OCI-LY1 (cell line): Measurements from ENCODE around the gene LAMA5.

Experiments
- CTCF ChIP-seq: fragments of 200-600 bp; sonication (generic), shearing (Covaris generic); IDR thresholded peaks from 2 replicates; pipeline ENCODE4 v1.5.1; 2017; ENCODE audit warnings: mild to moderate bottlenecking, antibody characterized with exemption, low read length, moderate library complexity, mixed read lengths
- EZH2 ChIP-seq: fragments of 200-600 bp; sonication (generic), shearing (Covaris generic); IDR thresholded peaks from 2 replicates; pipeline ENCODE4 v1.8.0; 2017; ENCODE audit warnings: borderline replicate concordance, mixed run types, mild to moderate bottlenecking, antibody characterized with exemption, low read length, moderate library complexity, mixed read lengths

DNA sequence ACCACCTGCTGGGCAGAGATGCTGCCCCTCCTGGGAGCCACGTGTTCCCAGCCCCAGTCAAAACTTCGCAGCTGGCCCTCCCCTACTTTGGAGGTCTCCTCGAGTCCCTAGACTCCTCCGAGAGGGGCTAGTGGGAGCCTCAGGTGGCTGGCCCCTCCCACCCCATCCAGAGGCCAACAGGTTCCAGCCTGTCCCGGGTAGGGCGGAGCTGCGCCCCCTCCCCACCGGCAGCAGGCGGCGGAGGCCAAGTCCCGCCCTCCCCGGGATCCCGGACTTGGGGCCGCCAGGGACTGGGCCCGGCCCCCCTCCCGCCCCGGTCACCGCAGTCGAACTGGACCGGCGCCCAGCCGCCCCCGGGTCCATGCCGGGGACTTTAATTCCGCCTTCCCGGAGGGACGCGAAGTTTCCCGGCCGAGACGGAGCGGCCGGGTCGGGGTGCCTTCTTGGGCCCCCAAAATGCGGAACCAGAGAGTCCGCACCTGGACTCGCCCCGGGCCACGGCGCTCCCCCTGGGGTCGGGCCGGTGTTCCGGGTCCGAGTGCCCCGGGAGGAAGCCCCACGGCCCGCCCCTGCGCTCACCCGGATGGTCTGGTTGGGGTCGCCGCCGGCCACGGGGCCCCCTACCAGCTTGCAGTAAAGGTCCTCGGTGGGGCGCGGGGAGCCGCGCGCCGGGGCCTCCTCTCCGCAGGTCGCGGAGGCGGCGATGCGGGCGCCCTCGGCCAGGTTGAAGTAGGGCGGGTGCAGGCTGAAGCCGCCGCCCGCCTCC is 559 bp downstream of the LAMA5 start:
- TF ChIP-seq EZH2 (no peak), CTCF (no peak)
